CD4-positive, alpha-beta T cell treated with Interleukin-4 for 1 hour (primary cell): ENCODE measurements around the gene ZCCHC4.
A peak's percentile ranks its signal among the peaks of the same experiment; 100 is the strongest.
"Not testable (repeated sequence)": the region's sequence is repeated elsewhere in the genome, so short reads cannot be mapped to it uniquely, and the experiment has no call there.

Source experiments
- DNase-seq, 2 donors: peaks; one replicate each; pipeline ENCODE4 v3.0.0-alpha.2; 2020 to 2022

ZCCHC4 gene

DNA sequence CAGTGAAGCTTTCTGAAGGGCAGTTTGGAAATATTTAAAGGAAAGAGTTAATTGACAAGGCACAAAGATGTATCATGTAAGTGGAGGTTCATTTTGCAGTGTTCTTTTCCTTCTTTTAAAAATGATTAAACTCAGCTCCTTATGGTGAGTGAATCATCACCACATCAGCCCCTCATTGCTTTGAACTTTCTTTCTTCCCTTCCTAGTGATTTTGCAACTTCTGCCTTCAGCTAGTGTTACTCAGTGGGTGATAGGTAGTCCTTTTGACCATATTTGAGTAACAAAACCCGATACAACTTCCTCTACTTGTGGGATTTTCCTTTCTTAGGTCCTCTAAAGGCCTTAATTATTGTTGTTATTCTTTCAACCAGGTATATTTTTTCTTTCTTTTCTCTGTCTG is 8.2 kb downstream of the ZCCHC4 start:
- DNase-seq: no peak

DNA sequence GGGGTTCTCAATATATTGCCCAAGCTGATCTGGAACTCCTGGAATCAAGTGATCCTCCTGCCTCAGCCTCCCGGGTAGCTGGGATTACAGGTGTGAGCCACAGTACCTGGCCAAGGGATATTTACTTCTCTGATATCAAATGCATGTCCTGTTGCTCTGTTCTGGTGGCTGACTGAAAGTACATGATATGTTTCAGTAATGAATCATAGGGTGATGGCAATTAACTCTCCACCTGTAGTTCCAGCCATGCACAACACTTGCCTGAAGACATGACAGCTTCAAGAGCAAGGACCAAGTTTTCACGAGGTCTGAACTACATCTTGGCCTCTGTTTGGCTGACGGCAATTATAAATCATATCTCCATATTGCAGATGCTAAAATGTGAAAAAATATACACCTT is 9.1 kb downstream of the ZCCHC4 start:
- no peak for DNase-seq

DNA sequence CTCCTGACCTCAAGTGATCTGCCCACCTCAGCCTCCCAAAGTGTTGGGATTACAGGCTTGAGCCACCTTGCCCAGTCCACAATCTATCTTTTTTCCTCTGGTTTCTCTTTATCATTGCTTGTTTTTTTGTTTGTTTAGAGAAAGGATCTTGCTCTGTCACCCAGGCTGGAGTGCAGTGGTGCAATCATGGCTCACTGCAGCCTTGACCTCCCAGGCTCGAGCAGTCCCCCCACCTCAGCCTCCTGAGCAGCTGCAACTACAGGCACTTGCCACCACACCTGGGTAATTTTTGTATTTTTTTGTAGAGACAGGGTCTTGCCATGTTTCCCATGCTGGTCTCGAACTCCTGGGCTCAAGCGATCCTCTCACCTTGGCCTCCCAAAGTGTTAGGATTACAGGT is 15.9 kb downstream of the ZCCHC4 start:
- not testable (repeated sequence) for DNase-seq

DNA sequence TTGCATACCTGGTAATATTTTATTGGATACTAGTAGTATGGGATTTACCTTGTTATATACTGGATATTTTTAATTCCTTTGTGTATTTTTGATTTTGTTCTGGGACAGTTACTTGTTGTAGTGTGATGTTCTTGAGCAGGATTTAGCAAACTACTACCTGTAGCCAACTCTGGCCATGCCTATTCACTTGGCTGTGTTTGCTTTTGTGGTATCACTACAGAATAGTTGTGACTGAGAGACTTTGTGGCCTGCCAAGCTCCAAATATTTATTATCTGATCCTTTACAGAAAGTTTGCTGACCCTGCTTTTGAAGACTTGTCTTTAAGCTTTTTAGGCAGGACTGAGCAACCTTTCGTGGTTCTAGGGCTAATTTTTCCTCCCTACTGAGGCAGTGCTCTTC is 17.8 kb downstream of the ZCCHC4 start:
- no peak for DNase-seq

DNA sequence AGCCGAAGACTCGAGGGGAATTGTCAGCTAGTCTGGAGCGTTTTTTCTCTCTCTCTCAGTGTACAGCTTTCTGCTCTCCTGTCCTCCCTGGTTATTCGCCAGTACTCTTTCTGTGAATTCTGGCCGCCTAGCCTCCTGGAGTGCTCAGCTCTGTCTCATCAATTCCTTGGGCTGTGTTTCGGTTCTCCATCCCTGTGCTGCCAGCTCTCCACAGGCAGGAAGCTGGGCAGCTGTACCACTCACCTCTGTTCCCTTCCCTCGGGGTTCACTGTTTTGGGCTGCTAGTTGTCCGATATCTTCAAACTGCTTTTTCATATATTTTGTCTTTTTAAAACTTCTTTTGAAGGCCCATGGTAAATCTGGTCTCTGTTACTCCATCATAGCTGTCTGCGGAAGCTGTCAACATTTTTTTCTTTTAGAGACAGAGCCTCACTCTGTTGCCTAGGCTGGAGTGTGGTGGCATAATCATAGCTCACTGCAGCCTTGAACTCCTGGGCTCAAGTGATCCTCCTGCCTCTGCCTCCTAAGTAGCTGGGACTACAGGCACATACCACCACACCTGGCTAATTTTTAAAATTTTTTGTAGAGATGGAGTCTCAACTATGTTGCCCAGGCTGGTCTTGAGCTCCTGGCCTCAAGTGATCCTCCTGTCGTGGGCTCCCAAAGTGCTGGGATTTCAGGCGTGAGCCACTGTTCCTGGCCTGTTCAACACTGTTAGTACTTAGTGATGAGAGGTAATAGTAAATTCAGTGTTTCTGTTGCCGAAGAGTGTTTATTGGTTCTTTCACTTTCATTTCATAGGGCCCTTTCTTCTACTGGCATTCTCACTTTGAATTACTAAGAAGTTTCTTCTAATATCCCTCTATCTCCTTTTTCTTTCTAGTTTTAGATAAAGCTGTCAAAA is 18.6 kb downstream of the ZCCHC4 start:
- peak in 1 of 2 donors; percentile 39 for DNase-seq

DNA sequence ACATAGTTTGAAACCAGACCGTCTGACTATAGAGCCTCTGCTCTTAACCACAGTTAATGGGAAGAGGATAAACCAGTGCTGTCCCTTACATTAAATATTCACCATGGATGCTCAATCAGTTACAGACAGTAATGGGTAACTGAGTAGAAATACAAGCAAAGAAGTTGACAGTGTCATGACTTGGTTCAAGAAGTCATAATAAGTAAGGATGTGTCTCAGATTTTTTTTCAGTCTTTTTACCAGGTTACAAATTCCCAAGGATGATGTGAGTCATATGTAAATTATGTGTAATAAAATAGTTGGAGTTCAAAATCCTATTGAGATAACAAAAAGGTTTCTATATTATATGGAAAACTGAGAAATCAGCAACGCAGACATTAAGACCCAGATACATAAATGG is 31.1 kb downstream of the ZCCHC4 start:
- no peak for DNase-seq

DNA sequence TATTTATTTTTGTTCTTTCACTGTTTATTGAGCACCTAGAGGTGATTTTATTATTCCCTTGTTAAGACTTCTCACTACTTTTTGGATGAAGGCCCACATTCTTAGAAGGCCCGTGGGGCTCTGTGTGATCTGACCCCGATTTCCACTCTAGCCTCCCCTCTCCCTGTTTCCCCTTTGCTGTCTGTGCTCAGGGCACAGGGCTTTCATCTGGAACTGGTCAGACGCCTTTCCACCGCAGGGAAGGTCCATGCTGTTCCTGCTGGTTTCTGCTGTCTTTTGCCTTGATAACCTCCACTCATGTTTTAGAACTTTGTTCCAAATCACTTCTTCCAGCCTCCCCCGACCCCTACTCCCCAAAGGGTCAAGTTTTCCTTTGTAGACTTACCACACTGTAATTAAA is 33.2 kb downstream of the ZCCHC4 start:
- DNase-seq: no peak

DNA sequence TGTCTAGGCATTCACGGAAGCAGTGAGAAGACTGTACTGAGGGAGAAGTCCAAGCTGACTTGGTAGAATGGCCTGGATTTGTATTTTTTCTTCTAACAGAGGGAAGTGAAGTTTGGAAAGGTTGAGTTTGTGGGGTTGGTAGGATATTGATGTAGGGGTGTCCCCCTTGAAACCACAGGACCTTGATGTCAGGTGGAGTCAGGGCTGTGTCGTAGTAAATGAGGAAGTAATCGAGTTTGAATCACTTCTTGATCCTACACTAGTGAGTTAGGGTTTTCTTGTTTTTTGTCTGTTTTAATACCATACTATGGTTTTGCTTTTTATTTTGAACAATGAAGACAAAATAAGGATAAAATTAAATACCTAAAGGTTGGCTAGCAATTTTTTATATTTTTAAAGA is 34.3 kb downstream of the ZCCHC4 start:
- DNase-seq: no peak

DNA sequence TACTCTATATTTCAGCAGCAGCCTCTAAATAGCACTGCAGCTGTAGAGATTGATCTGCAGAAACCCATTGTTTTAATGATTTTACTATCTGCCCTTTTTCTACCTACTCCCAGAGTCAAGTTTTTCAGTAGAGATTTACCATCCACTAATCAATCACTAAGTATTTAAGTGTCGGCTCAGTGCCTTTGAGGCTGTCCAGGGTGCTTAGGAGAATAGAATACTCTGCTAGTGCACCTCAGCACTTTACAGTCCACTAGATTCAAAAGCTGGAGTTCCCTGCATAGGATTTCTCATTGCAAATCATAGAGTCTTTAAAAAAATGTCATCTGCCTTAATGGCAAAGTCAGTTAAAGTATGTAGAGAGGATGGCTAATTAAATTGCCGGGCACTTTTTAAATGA is 34.9 kb downstream of the ZCCHC4 start:
- no peak for DNase-seq

DNA sequence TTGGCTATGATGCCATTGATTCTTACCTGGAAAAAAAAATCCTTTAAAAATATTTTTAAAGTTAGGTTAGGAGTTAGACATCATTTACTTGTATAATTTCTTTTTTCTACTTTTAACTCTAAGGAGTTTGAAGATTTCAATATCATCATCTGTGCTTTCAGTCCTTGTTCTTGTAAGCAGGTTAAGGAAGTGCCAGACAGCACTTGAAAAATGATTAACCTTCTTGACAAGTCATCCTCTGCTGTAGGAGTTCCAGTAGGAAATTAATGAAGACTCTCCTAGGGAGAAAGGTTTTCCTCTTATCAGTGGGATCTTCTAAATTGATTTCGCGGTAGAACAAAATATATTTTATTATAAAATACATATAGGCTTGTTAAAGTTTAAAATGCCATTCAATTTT is 35.4 kb downstream of the ZCCHC4 start:
- DNase-seq: no peak

DNA sequence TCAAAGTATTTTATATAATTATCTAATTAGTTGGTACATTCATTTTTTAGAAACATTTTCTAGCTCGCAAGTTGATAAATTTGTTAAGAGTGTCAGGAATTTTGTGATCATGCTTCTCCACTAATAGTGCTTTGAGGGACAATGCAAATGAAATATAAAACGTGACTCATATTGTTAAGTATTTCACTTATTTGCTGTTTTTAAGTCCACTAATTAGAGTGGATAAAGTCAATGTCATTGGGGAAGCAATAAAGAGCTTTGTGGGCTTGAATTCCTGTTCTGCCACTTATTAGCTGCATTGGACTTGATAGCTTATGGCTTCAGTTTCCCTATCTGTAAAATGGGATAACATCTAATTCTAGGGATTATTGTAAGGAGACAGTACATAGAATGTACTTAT is 38.0 kb downstream of the ZCCHC4 start:
- no peak for DNase-seq

DNA sequence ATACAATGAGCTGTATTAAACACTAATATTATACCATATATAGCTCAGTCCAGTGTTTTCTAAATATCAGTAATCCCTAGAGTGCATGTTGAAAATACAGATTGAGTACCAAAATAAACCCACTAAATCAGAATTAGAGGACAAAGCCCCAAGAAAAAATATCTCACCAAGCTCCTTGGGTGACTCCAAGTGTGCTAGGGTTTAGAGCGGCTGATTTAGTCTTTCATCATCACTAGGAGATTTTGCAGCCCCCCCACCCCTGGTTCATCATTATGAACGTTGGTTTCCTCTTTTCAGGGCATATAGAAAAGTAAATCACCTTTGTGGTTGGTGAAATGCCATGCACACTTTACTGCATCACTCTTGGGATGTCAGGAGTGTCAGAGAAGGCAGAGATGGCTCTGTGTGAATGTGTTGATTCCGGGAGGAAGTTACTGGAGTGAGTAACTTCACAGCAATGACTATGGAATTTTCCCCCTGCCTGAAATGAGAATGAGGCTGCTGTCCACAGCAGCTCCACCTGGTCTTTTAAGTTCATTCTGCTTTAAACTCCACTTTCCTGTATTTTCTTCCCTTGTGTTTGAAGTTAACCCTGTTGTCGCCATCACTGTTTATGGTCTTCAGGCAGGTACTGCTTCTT is 39.3 kb downstream of the ZCCHC4 start:
- no peak for DNase-seq

DNA sequence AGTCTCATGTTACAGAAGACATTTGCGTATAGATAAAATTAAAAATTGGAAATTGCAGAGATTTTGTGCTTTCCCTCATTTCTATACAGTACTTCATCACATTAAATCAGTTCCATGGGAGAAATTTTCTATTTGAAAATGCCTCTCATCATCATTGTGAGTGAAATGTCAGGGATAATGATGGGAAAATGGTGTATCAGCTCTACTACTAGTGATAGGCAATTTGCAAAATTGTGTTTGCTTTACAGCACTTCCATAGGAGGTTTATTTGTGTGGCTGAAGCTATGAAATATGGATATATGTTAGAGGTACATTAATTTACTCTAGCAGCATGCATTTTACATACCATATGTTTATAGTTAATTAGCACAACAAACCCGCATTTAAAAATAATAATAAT is 43.5 kb downstream of the ZCCHC4 start:
- DNase-seq: no peak

DNA sequence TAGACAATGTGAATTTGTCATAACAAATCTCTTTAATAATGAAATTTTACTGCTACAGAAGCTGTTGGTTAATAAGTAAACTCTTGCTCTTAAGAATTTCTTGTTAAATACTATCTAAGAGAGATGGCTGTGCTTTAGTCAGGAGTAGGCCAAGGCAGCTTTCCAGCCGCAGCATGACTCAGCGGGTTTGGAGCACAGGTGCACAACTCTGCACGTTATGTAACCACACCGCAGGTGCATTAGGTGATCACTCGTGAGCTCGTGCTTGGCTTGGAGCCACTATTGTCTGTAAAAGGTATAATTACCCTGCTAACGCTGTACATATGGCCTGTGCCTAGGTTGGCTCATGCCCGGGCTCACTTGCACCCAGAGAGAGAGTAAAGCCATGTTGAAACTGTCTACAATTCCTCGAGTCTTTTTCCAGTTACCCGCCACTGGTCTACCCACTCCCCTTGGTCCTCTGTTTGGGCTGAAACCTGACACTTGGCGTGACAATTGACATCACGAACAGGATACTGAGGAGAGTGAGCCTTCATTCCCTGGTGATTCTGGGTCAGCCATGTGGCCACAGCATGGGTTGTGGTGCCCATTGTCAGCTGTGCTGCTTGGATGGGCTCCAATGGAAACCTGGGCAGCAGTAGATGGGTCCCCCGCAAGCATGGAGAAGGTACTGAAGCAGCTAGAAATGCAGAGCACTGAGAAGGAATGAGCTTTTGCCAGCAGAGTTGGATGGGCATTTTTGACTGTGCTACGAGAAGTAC is 46.1 kb downstream of the ZCCHC4 start:
- no peak for DNase-seq

DNA sequence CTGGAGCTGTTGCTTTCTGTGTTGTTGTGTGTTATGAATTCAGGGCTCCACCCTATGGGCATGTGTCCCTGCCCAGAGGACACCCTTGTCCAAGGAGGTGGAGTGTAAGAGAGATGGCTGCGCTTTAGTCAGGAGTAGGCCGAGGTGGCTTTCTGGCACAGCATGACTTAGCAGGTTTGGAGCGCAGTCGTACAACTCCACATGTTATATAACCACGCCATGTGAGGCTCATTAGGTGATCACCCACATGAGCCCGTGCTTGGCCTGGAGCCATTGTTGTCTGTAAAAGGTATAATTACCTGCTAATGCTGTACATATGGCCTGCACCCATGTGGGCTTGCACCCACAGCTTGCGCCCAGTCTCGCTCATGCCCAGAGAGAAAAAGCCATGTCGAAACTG is 48.7 kb downstream of the ZCCHC4 start:
- DNase-seq: no peak

DNA sequence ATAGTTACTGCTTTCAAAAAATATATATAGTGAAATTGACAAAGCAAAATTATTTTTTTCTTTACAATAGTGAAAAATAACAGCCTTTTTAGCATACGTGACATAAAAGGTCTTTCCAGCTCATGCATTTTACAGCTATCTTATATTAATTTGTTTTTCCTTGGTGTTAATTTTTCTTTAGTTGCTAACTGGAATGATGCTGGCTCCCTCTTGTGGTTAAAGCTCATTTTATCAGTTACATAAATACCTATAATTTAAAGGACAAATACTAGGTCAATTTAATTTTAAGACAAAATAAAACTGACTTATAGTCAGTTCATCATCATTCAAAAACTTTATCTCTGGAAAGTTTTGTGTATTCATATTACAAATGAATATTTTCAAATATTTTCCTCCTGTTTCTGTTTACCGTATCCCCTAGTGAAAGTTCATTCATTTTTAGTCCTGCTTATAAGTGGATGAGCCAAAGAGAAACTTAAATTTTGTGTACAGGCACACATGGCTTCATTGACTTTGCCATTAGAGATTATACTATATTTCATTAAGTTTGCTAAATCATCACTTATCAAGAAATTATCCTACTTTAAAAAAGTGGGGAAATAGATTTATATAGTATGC is 54.5 kb downstream of the ZCCHC4 start:
- peak in 1 of 2 donors; percentile 54 for DNase-seq

DNA sequence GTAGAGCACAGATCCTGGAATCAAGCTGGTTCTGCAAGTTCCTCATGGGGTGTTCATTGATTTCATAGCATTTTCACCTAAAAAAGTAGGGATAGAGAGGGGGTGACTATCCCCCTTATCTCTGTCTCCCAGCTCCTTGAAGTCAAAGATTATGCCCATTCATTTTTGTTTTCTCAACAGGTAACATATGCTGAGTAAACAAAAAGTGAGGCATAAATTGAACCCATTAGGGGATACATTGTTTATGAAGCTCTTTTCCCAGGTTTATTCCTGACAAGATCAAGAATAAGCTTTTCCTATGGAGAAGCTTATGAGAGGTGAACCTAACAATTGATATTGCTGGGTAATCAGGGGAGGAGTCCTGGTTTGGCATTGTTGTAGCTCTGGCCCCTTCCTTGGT is 55.3 kb downstream of the ZCCHC4 start:
- DNase-seq: no peak

DNA sequence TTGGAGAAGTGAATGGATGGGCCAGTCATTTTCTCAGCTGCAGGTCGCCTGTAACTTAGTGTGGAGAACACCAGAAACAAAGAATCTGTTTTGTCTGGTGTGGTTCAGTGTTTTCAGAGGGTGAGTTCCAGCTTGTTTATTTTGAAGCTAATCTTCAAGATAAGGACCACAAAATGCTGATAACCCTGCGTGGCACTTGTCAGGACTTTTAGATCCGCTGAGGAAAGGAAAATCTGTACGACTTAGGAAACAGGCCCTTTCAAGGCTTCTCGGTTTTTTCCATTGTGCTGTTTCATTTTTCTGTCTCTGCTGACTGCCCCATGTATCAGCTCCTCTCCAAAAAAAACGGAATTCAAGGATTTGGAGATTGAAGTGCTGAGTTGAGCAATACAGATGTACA is 55.7 kb downstream of the ZCCHC4 start:
- no peak for DNase-seq

DNA sequence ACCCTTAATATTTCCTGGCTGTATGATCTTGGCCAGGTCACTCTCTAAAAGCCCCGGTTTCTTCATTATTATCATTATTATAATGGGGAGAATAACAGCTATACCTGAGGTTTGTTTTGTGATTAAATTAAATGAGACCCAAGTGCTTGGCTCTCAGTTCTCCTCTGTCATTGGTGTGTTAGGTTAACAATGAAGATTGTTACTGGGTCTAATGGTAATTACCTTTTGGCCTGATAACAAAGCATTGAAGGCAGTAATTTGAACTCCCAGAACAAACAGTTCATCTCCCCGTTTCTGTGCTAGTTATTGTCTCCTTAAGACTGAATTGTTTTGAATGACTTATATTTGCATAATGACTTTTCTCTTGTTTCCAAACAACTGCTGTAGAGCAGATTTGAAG is 57.7 kb downstream of the ZCCHC4 start:
- DNase-seq: no peak

DNA sequence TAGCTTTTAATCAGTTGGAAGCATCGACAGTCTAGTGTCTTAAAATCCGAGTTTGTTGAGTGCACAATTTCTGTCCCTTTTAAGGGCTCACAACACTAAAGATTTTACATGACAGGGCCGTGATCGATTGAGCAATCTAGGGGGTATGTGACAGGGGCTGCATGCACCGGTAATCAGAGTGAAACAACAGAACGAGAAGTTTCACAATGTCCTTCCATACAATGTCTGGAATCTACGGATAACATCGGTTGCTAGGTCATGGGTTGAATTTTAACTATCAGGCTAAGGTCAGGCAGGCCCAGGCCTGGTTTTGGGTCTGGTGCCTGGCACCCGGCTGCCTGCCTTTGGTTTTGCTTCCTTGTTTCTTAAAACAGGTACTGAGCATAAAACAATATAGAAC is 60.0 kb downstream of the ZCCHC4 start:
- DNase-seq: not testable (repeated sequence)

DNA sequence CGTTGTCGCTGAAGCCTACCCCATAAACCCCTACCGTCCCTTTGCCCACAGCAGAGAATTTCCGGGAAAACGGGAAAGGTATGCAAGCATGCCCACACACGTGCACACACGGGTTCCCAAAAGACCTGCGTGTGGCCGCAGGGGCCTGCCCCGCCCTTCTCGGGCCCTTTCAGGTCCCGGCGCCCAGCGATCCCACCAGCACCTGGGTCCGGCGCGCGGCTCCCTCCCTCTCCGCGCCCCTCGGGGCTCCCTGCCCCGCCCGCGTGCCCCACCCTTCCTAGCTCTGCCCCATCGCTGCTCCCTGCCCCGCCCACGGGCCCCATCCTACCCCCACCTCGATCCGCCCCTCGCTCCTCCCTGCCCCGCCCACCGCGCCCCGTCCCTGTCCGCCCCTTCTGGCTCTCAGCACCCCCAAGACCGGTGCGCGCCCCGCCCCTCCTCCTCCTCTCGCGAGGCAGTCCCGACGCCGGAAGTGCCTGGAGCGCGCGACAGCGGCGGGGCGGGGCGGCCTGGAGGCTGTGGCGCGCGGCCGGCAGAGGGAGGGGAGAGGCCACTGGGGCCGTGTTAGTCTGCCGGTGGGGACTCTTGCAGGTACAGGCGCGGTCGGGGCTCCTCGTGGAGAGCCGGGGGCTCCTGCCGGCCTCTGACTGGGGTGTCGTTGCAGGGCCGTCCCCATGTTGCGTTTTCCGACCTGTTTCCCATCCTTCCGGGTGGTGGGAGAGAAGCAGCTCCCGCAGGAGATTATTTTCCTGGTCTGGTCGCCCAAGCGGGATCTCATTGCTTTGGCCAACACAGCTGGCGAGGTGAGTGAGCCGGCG is 64.4 kb downstream of the ZCCHC4 start, which contains the start of gene ANAPC4:
ANAPC4 (plus strand) TSS at position 510 of the 818 bp plus-strand sequence; CDS start at position 675, 165 bp downstream.
- peak; percentile 96 to 97 for DNase-seq
